ENCODE measurements around the gene HAVCR2. TPM values are rescaled to one million over a fixed set of nuclear protein-coding genes. Genes with fewer than 3 reads are reported as not detected.
A peak's percentile ranks its signal among the peaks of the same experiment; 100 is the strongest.

HAVCR2 gene
- total and polyA plus RNA-seq, 2 of the 13 experiments (the other 11 are each of a cell fraction or from before 2014, with no cell fraction given), result 0.07 to 0.16 TPM

GRCh38 chr5:157142317-157143126 is 33.7 kb upstream of the HAVCR2 start, which contains the start of gene MED7 (continued):
- TF ChIP-seq GMEB2 (CRISPR knock-in tag; IDR thresholded peaks at IDR 0.05; ENCODE audit: low read depth) (no peak), TFDP2 (CRISPR knock-in tag; IDR thresholded peaks at IDR 0.05) (peak; percentile 57; the same call in 1 of the 2 replicates), ARNT2 (CRISPR knock-in tag; IDR thresholded peaks at IDR 0.05; ENCODE audit: low read depth) (0 out of 2 replicates have a peak, but pooled peaks have one; percentile 51), TFE3 (CRISPR knock-in tag; IDR thresholded peaks at IDR 0.05) (no peak), ZNF296 (CRISPR knock-in tag; conservative IDR thresholded peaks at IDR 0.05) (no peak), ZNF543 (CRISPR knock-in tag; IDR thresholded peaks at IDR 0.05) (no peak), KAT8 (CRISPR knock-in tag; IDR thresholded peaks at IDR 0.05) (peak; percentile 87), ZNF17 (CRISPR knock-in tag; IDR thresholded peaks at IDR 0.05) (no peak), ZZZ3 (CRISPR knock-in tag; IDR thresholded peaks at IDR 0.05; ENCODE audit: borderline replicate concordance) (no peak), KLF11 (CRISPR knock-in tag; IDR thresholded peaks at IDR 0.05) (0 out of 2 replicates have a peak, but pooled peaks have one; percentile 32), RORA (CRISPR knock-in tag; IDR thresholded peaks at IDR 0.05) (no peak), ZNF747 (CRISPR knock-in tag; IDR thresholded peaks at IDR 0.05; ENCODE audit: borderline replicate concordance) (peak; percentile 42; the same call in 1 of the 2 replicates), ZNF709 (CRISPR knock-in tag; IDR thresholded peaks at IDR 0.05) (no peak; the same call in 1 of the 2 replicates), HMGXB4 (CRISPR knock-in tag; IDR thresholded peaks at IDR 0.05; ENCODE audit: borderline replicate concordance in 1 of 2, low read depth in 1 of 2) (peak in 1 of 2 experiments; percentile 50; a peak in 1 of 4 replicates), ZFP90 (CRISPR knock-in tag; IDR thresholded peaks at IDR 0.05; ENCODE audit: borderline replicate concordance) (no peak), IRF1 (CRISPR knock-in tag; IDR thresholded peaks at IDR 0.05; ENCODE audit: low read depth) (no peak), SRSF9 (IDR thresholded peaks at IDR 0.05; ENCODE audit: borderline replicate concordance, insufficient read depth, low read depth, low read length, poor library complexity, severe bottlenecking) (no peak), ZNF619 (CRISPR knock-in tag; IDR thresholded peaks at IDR 0.05) (no peak), ZNF430 (CRISPR knock-in tag; IDR thresholded peaks at IDR 0.05) (no peak)
- TF ChIP-seq, protein P1, sequence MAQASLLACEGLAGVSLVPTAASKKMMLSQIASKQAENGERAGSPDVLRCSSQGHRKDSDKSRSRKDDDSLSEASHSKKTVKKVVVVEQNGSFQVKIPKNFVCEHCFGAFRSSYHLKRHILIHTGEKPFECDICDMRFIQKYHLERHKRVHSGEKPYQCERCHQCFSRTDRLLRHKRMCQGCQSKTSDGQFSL (CRISPR knock-in tag; IDR thresholded peaks at IDR 0.05), result no peak
- TF ChIP-seq, protein P2, sequence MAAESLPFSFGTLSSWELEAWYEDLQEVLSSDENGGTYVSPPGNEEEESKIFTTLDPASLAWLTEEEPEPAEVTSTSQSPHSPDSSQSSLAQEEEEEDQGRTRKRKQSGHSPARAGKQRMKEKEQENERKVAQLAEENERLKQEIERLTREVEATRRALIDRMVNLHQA (CRISPR knock-in tag; IDR thresholded peaks at IDR 0.05), result no peak

Data from HepG2 (cell line).